HG02678 (cell line): ENCODE results near the gene JAG2.

Experiments
- ATAC-seq: cut with Tn5 transposase; IDR thresholded peaks from one replicate; pipeline ENCODE4 v1.9.1; 2021; ENCODE audit warnings: mild to moderate bottlenecking, moderate library complexity; ENCODE audit not compliant: unreplicated experiment

Gene JAG2

GRCh38 chr14:105185001-105185400 is 16.4 kb upstream of the JAG2 start:
- no peak for ATAC-seq

GRCh38 chr14:105184461-105184860 is 15.9 kb upstream of the JAG2 start:
- no peak for ATAC-seq

- ATAC-seq, result no peak
Measured at GRCh38 chr14:105182296-105183020, 13.9 kb upstream of the JAG2 start.

GRCh38 chr14:105181549-105182295 is 13.1 kb upstream of the JAG2 start:
- no peak for ATAC-seq

GRCh38 chr14:105180592-105181548 is 12.3 kb upstream of the JAG2 start, which contains the start of gene NUDT14:
NUDT14 (minus strand) TSS chr14:105181312; CDS start chr14:105181209, 103 bp downstream.
- ATAC-seq, result peak; percentile 66

- no peak for ATAC-seq
Measured at GRCh38 chr14:105179191-105179590, 10.6 kb upstream of the JAG2 start.

- ATAC-seq, result no peak
Measured at GRCh38 chr14:105178868-105179140, 10.2 kb upstream of the JAG2 start.

- ATAC-seq, result no peak
Measured at GRCh38 chr14:105178069-105178867, 9.7 kb upstream of the JAG2 start.

GRCh38 chr14:105177082-105177481 is 8.5 kb upstream of the JAG2 start:
- no peak for ATAC-seq

GRCh38 chr14:105176513-105176912 is 7.9 kb upstream of the JAG2 start:
- ATAC-seq, result no peak

- no peak for ATAC-seq
Measured at GRCh38 chr14:105173901-105174894, 5.6 kb upstream of the JAG2 start.

- ATAC-seq, result no peak
Measured at GRCh38 chr14:105173145-105173544, 4.6 kb upstream of the JAG2 start.

- ATAC-seq, result no peak
Measured at GRCh38 chr14:105172476-105172875, 3.9 kb upstream of the JAG2 start.

- ATAC-seq, result no peak
Measured at GRCh38 chr14:105171004-105171673, 2.6 kb upstream of the JAG2 start.

GRCh38 chr14:105169776-105170655 is 1.4 kb upstream of the JAG2 start:
- ATAC-seq, result no peak

- ATAC-seq, result no peak
Measured at GRCh38 chr14:105168979-105169507, 467 bp upstream of the JAG2 start.

GRCh38 chr14:105168093-105168420 is 519 bp downstream of the JAG2 start:
- no peak for ATAC-seq
